Measurements from ENCODE around the gene GNLY.

GRCh38 chr2:85675427-85675826, 18.7 kb upstream of the GNLY start:
- TF ChIP-seq POLR2A (IDR thresholded peaks at IDR 0.05) = no peak
- no peak for TF ChIP-seq CTCF (IDR thresholded peaks at IDR 0.05)

Measured in right lobe of liver (tissue), 4 donors.